HG03457 (cell line): Measurements from ENCODE around the gene RSPO3.
"Not testable (repeated sequence)": the region's sequence is repeated elsewhere in the genome, so short reads cannot be mapped to it uniquely, and the experiment has no call there.

Experiments
- ATAC-seq: cut with Tn5 transposase; IDR thresholded peaks from one replicate; pipeline ENCODE4 v1.9.1; 2021; ENCODE audit warnings: moderate number of reproducible peaks; ENCODE audit not compliant: unreplicated experiment

RSPO3 gene

GRCh38 chr6:127201321-127201720 is 82.8 kb downstream of the RSPO3 start:
- ATAC-seq, result no peak

- ATAC-seq, result no peak
These were observed 84.2 kb downstream of the RSPO3 start for GRCh38 chr6:127202676-127203075.

GRCh38 chr6:127204281-127204680 is 85.8 kb downstream of the RSPO3 start:
- no peak for ATAC-seq

- no peak for ATAC-seq
These were observed 86.6 kb downstream of the RSPO3 start for GRCh38 chr6:127205036-127205435.

- ATAC-seq, result no peak
These were observed 88.1 kb downstream of the RSPO3 start for GRCh38 chr6:127206531-127207095.

GRCh38 chr6:127207591-127208120 is 89.2 kb downstream of the RSPO3 start:
- ATAC-seq, result no peak

GRCh38 chr6:127210725-127211124 is 92.3 kb downstream of the RSPO3 start:
- no peak for ATAC-seq

- ATAC-seq, result no peak
These were observed 93.9 kb downstream of the RSPO3 start for GRCh38 chr6:127212376-127212775.

GRCh38 chr6:127214032-127214431 is 95.6 kb downstream of the RSPO3 start:
- ATAC-seq, result not testable (repeated sequence)

- ATAC-seq, result not testable (repeated sequence)
These were observed 96.1 kb downstream of the RSPO3 start for GRCh38 chr6:127214531-127214930.

GRCh38 chr6:127215931-127216330 is 97.5 kb downstream of the RSPO3 start:
- ATAC-seq, result no peak

GRCh38 chr6:127216810-127217789 is 98.6 kb downstream of the RSPO3 start:
- ATAC-seq, result no peak

- no peak for ATAC-seq
These were observed 101.4 kb downstream of the RSPO3 start for GRCh38 chr6:127219869-127220268.

- ATAC-seq, result no peak
These were observed 102.7 kb downstream of the RSPO3 start for GRCh38 chr6:127221201-127221600.

- no peak for ATAC-seq
These were observed 103.9 kb downstream of the RSPO3 start for GRCh38 chr6:127222418-127222817.

GRCh38 chr6:127225497-127225896 is 107.0 kb downstream of the RSPO3 start:
- no peak for ATAC-seq

- not testable (repeated sequence) for ATAC-seq
These were observed 115.3 kb downstream of the RSPO3 start for GRCh38 chr6:127233819-127234218.

GRCh38 chr6:127243501-127243900 is 125.0 kb downstream of the RSPO3 start:
- no peak for ATAC-seq
